ENCODE results near the gene FAM120B. TPM values are rescaled to one million over a fixed set of nuclear protein-coding genes. Genes with fewer than 3 reads are reported as not detected.

The FAM120B gene
- total and polyA plus RNA-seq, 2 experiments from 2014 or later = 7.2 to 16.7 TPM

GRCh38 chr6:170311696-170312095, 5.1 kb downstream of the FAM120B start:
- peaks cover 7% of the 10 kb centered on the region; the same call in 1 of the 2 replicates for H3K4me1 ChIP-seq (ENCODE audit: insufficient read depth)
- H3K79me2 ChIP-seq (replicated peaks; ENCODE audit: insufficient read depth) = peaks cover 91% of the 10 kb centered on the region
- Mint-ChIP-seq H3K27me3 (ENCODE audit: insufficient read depth, low read depth, poor library complexity) (peaks cover 9% of the 10 kb centered on the region), H3K27ac (no peak overlapping the region), H3K4me1 (peaks cover 21% of the 10 kb centered on the region), H3K36me3 (ENCODE audit: low read depth) (peaks cover 3% of the 10 kb centered on the region; the same call in 2 of the 3 replicates), H3K9me3 (peaks cover 6% of the 10 kb centered on the region; the same call in 2 of the 3 replicates), H3K4me3 (no peak overlapping the region)
- H3K4me2 ChIP-seq = no peak overlapping the region
- H3K36me3 ChIP-seq (ENCODE audit: insufficient read depth) = no peaks in the 10 kb centered on the region
- 0 out of 2 replicates have a peak, but pooled peaks cover 3% of the 10 kb centered on the region for H3F3A ChIP-seq (replicated peaks; ENCODE audit: low read depth)
- no peak for ATAC-seq
- peaks cover 9% of the 10 kb centered on the region for H4K20me1 ChIP-seq (replicated peaks; ENCODE audit: insufficient read depth)
- H3K27ac ChIP-seq (ENCODE audit: low read depth) = no peak overlapping the region
- H3K4me3 ChIP-seq = no peak overlapping the region
- H2AFZ ChIP-seq = no peak overlapping the region
- H3K27me3 ChIP-seq (ENCODE audit: insufficient read depth) = peaks cover 9% of the 10 kb centered on the region
- H3K9me2 ChIP-seq (ENCODE audit: insufficient read depth) = no peaks in the 10 kb centered on the region
- DNase-seq (ENCODE audit: low spot score) = no peak
- TF ChIP-seq ETS1 (IDR thresholded peaks at IDR 0.05) = no peak
- no peak for TF ChIP-seq ZNF114 (CRISPR knock-in tag; IDR thresholded peaks at IDR 0.05)
- TF ChIP-seq POLR2AphosphoS5 (IDR thresholded peaks at IDR 0.05; ENCODE audit: low read depth) = no peak
- TF ChIP-seq ZNF462 (CRISPR knock-in tag; IDR thresholded peaks at IDR 0.05) = no peak
- no peak for TF ChIP-seq ZNF331 (CRISPR knock-in tag; IDR thresholded peaks at IDR 0.05; ENCODE audit: low read depth)
- TF ChIP-seq EZH2 (IDR thresholded peaks at IDR 0.05; ENCODE audit: low read depth, unreplicated experiment) = no peak
- no peak for TF ChIP-seq STAT1 (IDR thresholded peaks at IDR 0.05; ENCODE audit: unreplicated experiment)
- no peak for TF ChIP-seq CTCF (conservative IDR thresholded peaks at IDR 0.05; ENCODE audit: low read depth in 2 of 2)
- no peak for TF ChIP-seq REST (IDR thresholded peaks at IDR 0.05; ENCODE audit: unreplicated experiment)
- no peak for TF ChIP-seq JUNB (IDR thresholded peaks at IDR 0.05; ENCODE audit: unreplicated experiment)

Data from GM23338 (cell line).